Glutamatergic neuron (in vitro differentiated cells): Measurements from ENCODE around the gene KRT78. TPM values are rescaled to one million over a fixed set of nuclear protein-coding genes. Genes with fewer than 3 reads are reported as not detected.

Experiments used
- DNase-seq: peaks from one replicate; pipeline ENCODE4 v3.0.0; 2022
- H3K27ac Mint-ChIP-seq: one replicate; pipeline ENCODE4 v1.8.0; 2020; ENCODE audit warnings: mild to moderate bottlenecking, mixed read lengths, inconsistent platforms; ENCODE audit not compliant: unreplicated experiment
- H3K27me3 Mint-ChIP-seq: one replicate; pipeline ENCODE4 v1.8.0; 2020; ENCODE audit warnings: mild to moderate bottlenecking, moderate library complexity, mixed read lengths, inconsistent platforms; ENCODE audit not compliant: unreplicated experiment
- H3K36me3 Mint-ChIP-seq: one replicate; pipeline ENCODE4 v1.8.0; 2020; ENCODE audit warnings: mild to moderate bottlenecking, mixed read lengths, inconsistent platforms; ENCODE audit not compliant: unreplicated experiment
- H3K4me1 Mint-ChIP-seq: one replicate; pipeline ENCODE4 v1.8.0; 2020; ENCODE audit warnings: mild to moderate bottlenecking, low read depth, mixed read lengths, inconsistent platforms; ENCODE audit not compliant: unreplicated experiment
- H3K4me3 Mint-ChIP-seq: one replicate; pipeline ENCODE4 v1.8.0; 2020; ENCODE audit warnings: mild to moderate bottlenecking, mixed read lengths, inconsistent platforms; ENCODE audit not compliant: unreplicated experiment
- H3K9me3 Mint-ChIP-seq: one replicate; pipeline ENCODE4 v1.8.0; 2020; ENCODE audit warnings: mild to moderate bottlenecking, moderate library complexity, mixed read lengths, inconsistent platforms; ENCODE audit not compliant: unreplicated experiment
- total RNA-seq: library from RNA; stranded (reverse); fragmentation: NEBNext Ultra II Directional; extraction: Animal tissue kit (Norgen Biotek cat#: 25700); gene quantifications from one replicate; pipeline ENCODE4 v1.2.1, GENCODE V29; 2021; ENCODE audit not compliant: unreplicated experiment
- TF ChIP-seq, protein P1 (sequence below): fragments of 200-600 bp; sonication (generic); IDR thresholded peaks from one replicate; pipeline ENCODE4 v1.5.0; 2021; ENCODE audit not compliant: partially characterized antibody, unreplicated experiment

The KRT78 gene
- total RNA-seq, 1 donor from 2014 or later, result not detected

DNA sequence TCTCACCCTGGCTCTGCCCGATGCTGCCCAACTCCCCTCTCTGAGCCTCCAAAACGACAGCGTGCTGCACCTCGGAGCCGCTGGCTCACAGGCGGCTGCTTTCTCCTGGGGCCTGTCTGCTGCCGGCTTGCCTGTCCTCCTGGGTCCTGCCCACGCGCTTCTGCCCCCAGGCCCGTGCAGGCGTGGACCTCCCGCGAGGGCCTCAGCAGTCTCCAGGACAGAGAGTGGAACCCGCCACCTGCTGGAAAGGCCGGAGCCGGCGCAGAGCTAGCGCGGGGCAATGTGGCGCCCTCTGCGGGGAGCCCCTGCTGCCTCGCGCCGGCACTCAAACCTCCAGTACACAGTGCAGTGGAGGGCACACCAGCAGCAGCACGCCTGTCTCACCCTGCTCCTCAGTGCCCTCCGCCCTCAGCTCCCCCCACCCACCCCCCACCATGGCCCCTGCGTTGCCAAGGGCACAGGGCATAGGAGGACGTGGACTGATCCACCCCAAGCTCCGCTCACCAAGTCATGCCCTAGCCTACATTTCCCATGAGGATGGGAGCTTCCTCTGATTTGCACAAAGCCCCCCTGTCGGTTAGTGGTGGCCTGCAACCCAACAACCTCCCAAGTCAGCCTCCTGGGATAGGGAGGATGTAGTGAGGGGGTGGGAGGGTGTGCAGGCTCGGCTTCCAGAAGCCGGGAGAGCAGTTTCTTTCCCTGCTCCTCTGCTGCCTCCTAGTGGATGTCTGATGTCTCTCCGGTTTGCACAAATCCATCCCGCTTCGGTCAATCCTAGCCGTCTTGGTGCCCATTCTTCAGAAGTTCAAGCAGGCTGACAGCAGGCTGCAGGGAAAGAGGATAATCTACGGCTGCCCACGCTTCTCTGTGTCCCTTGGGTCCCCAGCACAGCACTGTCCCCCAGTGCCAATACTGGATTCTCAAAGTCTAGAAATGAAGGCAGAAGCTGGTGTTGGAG is 30.9 kb upstream of the KRT78 start:
- Mint-ChIP-seq H3K36me3 (no peaks in the 10 kb centered on the region), H3K4me3 (no peak overlapping the region), H3K27me3 (peaks cover 9% of the 10 kb centered on the region), H3K4me1 (peaks cover 5% of the 10 kb centered on the region), H3K9me3 (peaks cover 2% of the 10 kb centered on the region), H3K27ac (no peak overlapping the region)
- TF ChIP-seq, protein P1, sequence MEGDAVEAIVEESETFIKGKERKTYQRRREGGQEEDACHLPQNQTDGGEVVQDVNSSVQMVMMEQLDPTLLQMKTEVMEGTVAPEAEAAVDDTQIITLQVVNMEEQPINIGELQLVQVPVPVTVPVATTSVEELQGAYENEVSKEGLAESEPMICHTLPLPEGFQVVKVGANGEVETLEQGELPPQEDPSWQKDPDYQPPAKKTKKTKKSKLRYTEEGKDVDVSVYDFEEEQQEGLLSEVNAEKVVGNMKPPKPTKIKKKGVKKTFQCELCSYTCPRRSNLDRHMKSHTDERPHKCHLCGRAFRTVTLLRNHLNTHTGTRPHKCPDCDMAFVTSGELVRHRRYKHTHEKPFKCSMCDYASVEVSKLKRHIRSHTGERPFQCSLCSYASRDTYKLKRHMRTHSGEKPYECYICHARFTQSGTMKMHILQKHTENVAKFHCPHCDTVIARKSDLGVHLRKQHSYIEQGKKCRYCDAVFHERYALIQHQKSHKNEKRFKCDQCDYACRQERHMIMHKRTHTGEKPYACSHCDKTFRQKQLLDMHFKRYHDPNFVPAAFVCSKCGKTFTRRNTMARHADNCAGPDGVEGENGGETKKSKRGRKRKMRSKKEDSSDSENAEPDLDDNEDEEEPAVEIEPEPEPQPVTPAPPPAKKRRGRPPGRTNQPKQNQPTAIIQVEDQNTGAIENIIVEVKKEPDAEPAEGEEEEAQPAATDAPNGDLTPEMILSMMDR, result peak; percentile 85
- DNase-seq, result peak; percentile 85

DNA sequence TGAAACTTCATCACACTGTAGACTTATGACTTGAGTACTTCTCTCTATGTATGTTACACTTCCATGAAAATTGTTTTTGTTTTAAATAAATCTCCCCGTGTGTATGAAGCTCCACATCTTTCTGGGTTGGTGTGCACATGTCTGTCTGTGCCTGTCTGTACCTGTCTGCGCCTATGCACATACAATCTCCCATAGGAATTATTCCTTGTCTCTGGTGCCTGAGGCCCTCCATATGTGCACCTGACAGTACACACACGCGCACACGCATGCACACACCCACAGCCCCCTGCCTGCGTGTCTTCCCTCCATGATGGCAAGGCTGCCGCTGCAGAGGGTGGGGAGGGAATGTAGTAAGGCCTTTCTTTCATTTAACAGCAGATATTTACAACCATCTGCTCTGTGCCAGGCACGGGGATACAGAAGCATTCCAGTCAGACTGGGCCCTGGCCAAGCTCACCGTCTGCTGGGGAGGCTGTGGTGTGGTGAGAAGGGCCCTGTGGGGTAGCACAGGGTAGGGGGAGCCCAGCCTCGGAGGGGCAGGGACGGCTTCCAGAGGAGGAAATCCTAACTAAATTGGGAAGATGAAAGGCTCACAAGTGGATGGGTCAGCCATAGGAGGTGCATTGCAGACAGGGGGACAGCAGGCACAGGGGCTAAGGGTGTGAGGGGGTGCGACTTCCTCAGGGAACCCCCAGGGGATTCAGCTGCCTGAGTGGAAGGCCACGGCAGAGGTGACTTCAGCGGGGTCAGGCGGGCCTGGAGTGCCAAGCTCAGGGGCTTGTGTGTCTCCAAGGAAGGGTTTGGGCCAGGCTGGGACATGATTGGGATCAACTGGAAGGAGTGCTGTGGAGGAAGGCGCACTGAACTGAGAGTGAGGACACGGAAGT is 30.0 kb upstream of the KRT78 start:
- no peak overlapping the region for H3K27ac Mint-ChIP-seq
- TF ChIP-seq, protein P1, result no peak
- H3K4me1 Mint-ChIP-seq, result peaks cover 7% of the 10 kb centered on the region
- no peak for DNase-seq
- H3K9me3 Mint-ChIP-seq, result peaks cover 2% of the 10 kb centered on the region
- H3K4me3 Mint-ChIP-seq, result no peak overlapping the region
- H3K27me3 Mint-ChIP-seq, result peaks cover 12% of the 10 kb centered on the region
- no peaks in the 10 kb centered on the region for H3K36me3 Mint-ChIP-seq

DNA sequence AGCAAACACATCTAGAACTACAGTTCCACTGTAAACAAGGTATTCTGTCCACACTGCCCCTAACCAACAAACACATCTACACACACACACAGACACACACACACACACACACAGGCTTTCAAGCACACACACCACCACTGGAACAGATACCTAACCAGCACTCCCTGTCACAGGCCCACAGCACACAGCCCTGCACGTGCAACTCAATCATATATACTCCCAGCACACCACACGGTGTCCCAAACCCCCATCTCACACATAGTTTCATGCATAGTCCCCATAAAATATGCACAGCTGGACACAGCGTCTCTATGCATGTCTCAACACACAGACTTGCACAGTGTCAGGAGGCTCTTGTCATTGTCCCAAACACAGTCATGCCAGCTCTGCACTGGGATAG is 28.4 kb upstream of the KRT78 start:
- H3K27ac Mint-ChIP-seq, result no peak overlapping the region
- TF ChIP-seq, protein P1, result no peak
- DNase-seq, result no peak
- H3K36me3 Mint-ChIP-seq, result no peaks in the 10 kb centered on the region
- H3K27me3 Mint-ChIP-seq, result peaks cover 12% of the 10 kb centered on the region
- peaks cover 8% of the 10 kb centered on the region for H3K4me1 Mint-ChIP-seq
- no peak overlapping the region for H3K4me3 Mint-ChIP-seq
- H3K9me3 Mint-ChIP-seq, result peaks cover 2% of the 10 kb centered on the region

DNA sequence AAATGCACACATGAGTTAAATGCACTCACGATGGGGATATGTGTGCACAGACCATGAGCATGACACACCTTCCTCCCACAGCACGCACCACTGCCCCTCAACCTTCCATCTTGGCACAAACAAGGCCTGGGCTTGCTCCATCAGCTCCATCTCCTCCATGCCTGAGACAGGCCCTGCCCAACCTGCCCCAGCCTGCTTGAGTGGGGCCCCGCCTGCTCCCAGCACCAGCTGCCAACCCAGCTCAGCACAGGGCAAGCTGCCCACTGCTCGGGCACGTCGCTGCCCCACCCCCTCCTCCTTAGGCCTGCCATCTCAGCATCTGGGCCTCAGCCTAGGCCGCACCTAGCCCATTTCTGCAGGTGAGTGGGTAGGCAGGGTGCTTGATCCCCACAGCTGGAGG is 27.6 kb upstream of the KRT78 start:
- DNase-seq, result no peak
- H3K9me3 Mint-ChIP-seq, result peaks cover 2% of the 10 kb centered on the region
- H3K36me3 Mint-ChIP-seq, result no peaks in the 10 kb centered on the region
- TF ChIP-seq, protein P1, result no peak
- H3K4me1 Mint-ChIP-seq, result peaks cover 8% of the 10 kb centered on the region
- H3K4me3 Mint-ChIP-seq, result no peak overlapping the region
- no peak overlapping the region for H3K27ac Mint-ChIP-seq
- peaks cover 16% of the 10 kb centered on the region for H3K27me3 Mint-ChIP-seq
